ENCODE data around the gene KIAA0825. TPM values are rescaled to one million over a fixed set of nuclear protein-coding genes. Genes with fewer than 3 reads are reported as not detected.

The KIAA0825 gene
- total RNA-seq, 1 donor from 2014 or later, result 4.2 TPM

GRCh38 chr5:94615862-94616261 lies 2.5 kb downstream of the KIAA0825 start:
- no peak for DNase-seq (ENCODE audit: extremely low spot score, unreplicated experiment)
- Mint-ChIP-seq H3K9me3 (no peaks in the 10 kb centered on the region), H3K36me3 (no peaks in the 10 kb centered on the region), H3K27me3 (no peaks in the 10 kb centered on the region), H3K27ac (no peak overlapping the region), H3K4me1 (ENCODE audit: unreplicated experiment) (peaks cover 5% of the 10 kb centered on the region), H3K4me3 (peak overlapping the region; percentile 44)
- TF ChIP-seq, protein P1, sequence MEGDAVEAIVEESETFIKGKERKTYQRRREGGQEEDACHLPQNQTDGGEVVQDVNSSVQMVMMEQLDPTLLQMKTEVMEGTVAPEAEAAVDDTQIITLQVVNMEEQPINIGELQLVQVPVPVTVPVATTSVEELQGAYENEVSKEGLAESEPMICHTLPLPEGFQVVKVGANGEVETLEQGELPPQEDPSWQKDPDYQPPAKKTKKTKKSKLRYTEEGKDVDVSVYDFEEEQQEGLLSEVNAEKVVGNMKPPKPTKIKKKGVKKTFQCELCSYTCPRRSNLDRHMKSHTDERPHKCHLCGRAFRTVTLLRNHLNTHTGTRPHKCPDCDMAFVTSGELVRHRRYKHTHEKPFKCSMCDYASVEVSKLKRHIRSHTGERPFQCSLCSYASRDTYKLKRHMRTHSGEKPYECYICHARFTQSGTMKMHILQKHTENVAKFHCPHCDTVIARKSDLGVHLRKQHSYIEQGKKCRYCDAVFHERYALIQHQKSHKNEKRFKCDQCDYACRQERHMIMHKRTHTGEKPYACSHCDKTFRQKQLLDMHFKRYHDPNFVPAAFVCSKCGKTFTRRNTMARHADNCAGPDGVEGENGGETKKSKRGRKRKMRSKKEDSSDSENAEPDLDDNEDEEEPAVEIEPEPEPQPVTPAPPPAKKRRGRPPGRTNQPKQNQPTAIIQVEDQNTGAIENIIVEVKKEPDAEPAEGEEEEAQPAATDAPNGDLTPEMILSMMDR (conservative IDR thresholded peaks at IDR 0.05), result no peak

DNA sequence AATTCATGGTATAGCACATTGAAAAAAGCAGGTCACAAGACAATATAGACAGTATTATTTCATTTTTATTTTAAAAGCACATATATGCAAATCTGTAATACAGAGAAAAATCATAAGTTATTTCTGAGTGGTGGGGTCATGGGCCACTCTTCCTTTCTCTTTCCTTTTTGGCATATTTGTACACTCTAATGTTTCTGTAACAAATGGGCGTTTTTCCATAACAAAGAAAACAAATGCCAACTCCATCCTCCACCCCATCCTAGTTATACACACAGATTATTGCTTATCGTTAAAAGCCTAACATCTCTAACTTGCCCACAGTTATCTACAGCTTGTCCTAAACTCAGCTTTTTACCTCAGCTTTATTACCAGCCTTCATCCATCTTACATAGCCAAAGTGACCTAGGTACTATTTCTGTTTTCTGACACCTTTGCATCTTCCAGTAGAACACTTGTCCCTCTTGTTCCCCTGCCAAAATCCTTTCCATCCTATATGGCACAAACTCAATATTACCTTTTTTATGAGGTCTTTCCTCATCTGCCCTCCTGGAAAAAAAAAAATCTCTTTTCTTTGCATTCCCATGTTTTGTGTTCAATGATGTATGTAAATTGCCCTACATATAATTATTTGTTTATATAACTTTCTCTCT lies 4.1 kb downstream of the KIAA0825 start:
- DNase-seq (ENCODE audit: extremely low spot score, unreplicated experiment), result no peak
- H3K4me3 Mint-ChIP-seq, result no peak overlapping the region
- H3K9me3 Mint-ChIP-seq, result no peaks in the 10 kb centered on the region
- H3K27me3 Mint-ChIP-seq, result no peaks in the 10 kb centered on the region
- no peaks in the 10 kb centered on the region for H3K36me3 Mint-ChIP-seq
- peaks cover 7% of the 10 kb centered on the region for H3K4me1 Mint-ChIP-seq (ENCODE audit: unreplicated experiment)
- H3K27ac Mint-ChIP-seq, result no peak overlapping the region
- TF ChIP-seq, protein P1 (conservative IDR thresholded peaks at IDR 0.05), result no peak

DNA sequence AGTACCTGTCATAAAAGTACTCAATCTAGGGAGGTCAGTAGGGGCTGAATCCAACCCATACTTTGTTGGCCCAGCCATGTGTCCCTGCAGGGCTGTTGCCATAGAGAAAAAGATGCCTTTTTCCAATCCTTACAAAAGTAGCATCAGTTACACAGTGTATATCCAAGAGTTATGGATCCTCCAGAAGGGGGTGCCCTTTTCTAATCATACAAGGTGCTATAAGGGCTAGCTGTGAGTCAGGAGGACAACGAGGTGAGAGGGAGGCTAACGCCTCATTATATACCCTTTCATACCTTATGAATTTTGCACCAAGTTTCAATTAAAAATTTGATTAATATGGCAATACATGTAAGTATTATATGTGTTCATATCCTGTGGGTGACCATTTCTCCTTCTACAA lies 4.8 kb downstream of the KIAA0825 start:
- Mint-ChIP-seq H3K4me3 (no peak overlapping the region), H3K27ac (no peak overlapping the region), H3K36me3 (no peaks in the 10 kb centered on the region), H3K27me3 (no peaks in the 10 kb centered on the region), H3K4me1 (ENCODE audit: unreplicated experiment) (peaks cover 7% of the 10 kb centered on the region), H3K9me3 (no peaks in the 10 kb centered on the region)
- DNase-seq (ENCODE audit: extremely low spot score, unreplicated experiment), result no peak
- TF ChIP-seq, protein P1 (conservative IDR thresholded peaks at IDR 0.05), result no peak

DNA sequence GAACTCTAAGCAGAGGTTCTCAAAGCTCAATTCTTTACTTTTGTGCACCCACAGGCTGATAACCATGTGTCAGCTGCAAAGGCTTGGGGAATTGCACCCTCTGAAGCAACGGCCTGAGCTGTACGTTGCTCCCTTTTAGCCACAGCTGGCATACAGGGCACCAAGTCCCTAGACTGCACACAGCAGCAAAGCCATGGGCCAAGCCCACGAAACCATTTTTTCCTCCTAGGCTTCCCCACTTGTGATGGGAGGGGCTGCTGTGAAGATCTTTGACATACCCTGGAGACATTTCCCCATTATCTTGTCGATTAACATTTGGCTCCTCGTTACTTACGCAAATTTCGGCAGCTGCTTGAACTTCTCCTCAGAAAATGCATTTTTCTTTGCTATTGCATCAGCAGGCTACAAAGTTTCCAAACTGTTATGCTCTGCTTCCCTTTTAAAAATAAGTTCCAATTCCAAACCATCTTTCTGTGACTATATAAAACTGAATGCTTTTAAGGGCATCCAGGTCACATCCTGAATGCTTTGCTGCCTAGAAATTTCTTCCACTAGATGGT lies 23.0 kb downstream of the KIAA0825 start:
- Mint-ChIP-seq H3K4me1 (ENCODE audit: unreplicated experiment) (no peaks in the 10 kb centered on the region), H3K27me3 (no peaks in the 10 kb centered on the region), H3K36me3 (no peaks in the 10 kb centered on the region), H3K27ac (no peak overlapping the region), H3K9me3 (no peaks in the 10 kb centered on the region), H3K4me3 (no peak overlapping the region)
- DNase-seq (ENCODE audit: extremely low spot score, unreplicated experiment), result no peak
- TF ChIP-seq, protein P1 (conservative IDR thresholded peaks at IDR 0.05), result no peak

- H3K4me1 Mint-ChIP-seq (ENCODE audit: unreplicated experiment), result no peaks in the 10 kb centered on the region
- H3K27me3 Mint-ChIP-seq, result no peaks in the 10 kb centered on the region
- H3K36me3 Mint-ChIP-seq, result no peaks in the 10 kb centered on the region
- no peak for DNase-seq (ENCODE audit: extremely low spot score, unreplicated experiment)
- TF ChIP-seq, protein P1 (conservative IDR thresholded peaks at IDR 0.05), result no peak
- no peak overlapping the region for H3K4me3 Mint-ChIP-seq
- no peak overlapping the region for H3K27ac Mint-ChIP-seq
- H3K9me3 Mint-ChIP-seq, result no peaks in the 10 kb centered on the region
These were observed 40.7 kb downstream of the KIAA0825 start for GRCh38 chr5:94577466-94578245.

Measured in type B pancreatic cell (in vitro differentiated cells).